Tibial nerve (tissue), 4 donors: ENCODE measurements around the gene XPO4. TPM values are rescaled to one million over a fixed set of nuclear protein-coding genes. Genes with fewer than 3 reads are reported as not detected.

Experiments used
- DNase-seq, 2 donors: peaks; one replicate each; pipeline ENCODE4 v3.0.0-alpha.2; 2019; ENCODE audit warnings: low spot score in 2 of 2
- H3K27ac ChIP-seq, 4 donors: fragments of 200-600 bp; sonication (generic) in 3 of 4; one replicate each; pipeline ENCODE4 v1.5.1; 2017 to 2019; ENCODE audit warnings: mild to moderate bottlenecking in 1 of 4
- H3K27me3 ChIP-seq, 2 donors: fragments of 200-600 bp; sonication (generic) in 1 of 2; one replicate each; pipeline versions ENCODE4 v1.5.1 to v1.6.0; 2017 to 2019
- H3K36me3 ChIP-seq, 3 donors: fragments of 200-600 bp; sonication (generic); one replicate each; pipeline ENCODE4 v1.5.1; 2018 to 2019
- H3K4me1 ChIP-seq, 4 donors: fragments of 200-600 bp; sonication (generic) in 3 of 4; one replicate each; pipeline ENCODE4 v1.5.1; 2017 to 2019
- H3K4me3 ChIP-seq, 4 donors: fragments of 200-600 bp; sonication (generic) in 3 of 4; one replicate each; pipeline ENCODE4 v1.5.1; 2017 to 2019; ENCODE audit warnings: mild to moderate bottlenecking in 1 of 4, moderate library complexity in 1 of 4
- H3K9me3 ChIP-seq, 4 donors: fragments of 200-600 bp; sonication (generic) in 3 of 4; one replicate each; pipeline ENCODE4 v1.5.1; 2017 to 2019
- EP300 ChIP-seq, 2 donors: sonication (generic); formaldehyde crosslinking; IDR thresholded peaks; one replicate each; pipeline ENCODE4 v1.6.1; 2017; ENCODE audit warnings: antibody characterized with exemption in 2 of 2, mild to moderate bottlenecking in 1 of 2
- POLR2A ChIP-seq, 2 donors: fragments of 450-650 bp; IDR thresholded peaks; one replicate each; pipeline ENCODE4 v1.6.1; 2017; ENCODE audit warnings: antibody characterized with exemption in 2 of 2, mild to moderate bottlenecking in 2 of 2, moderate library complexity in 2 of 2
- WGBS, 2 donors: methylation state at CpG; one replicate each; pipeline ENCODE4 v1.1.5; 2018; 5-methylcytosine and 5-hydroxymethylcytosine counted together
- total RNA-seq, 4 donors: library from RNA; depleted of rRNA; stranded (reverse); fragments of >200 nt; gene quantifications; one replicate each; pipeline ENCODE4 v1.1.0, GENCODE V29; 2016
- TF ChIP-seq, protein P1 (sequence below), 5 experiments: fragments of 200-600 bp in 3 of 5; fragments of 450-650 bp in 2 of 5; sonication (generic) in 3 of 5; IDR thresholded peaks; one replicate each; pipeline ENCODE4 v1.5.1; 2016 to 2019; ENCODE audit warnings: antibody characterized with exemption in 5 of 5, mild to moderate bottlenecking in 3 of 5, moderate library complexity in 2 of 5

The XPO4 gene
- total RNA-seq, 4 donors from 2014 or later, result 15.3 to 28.8 (median 19.4) TPM

DNA sequence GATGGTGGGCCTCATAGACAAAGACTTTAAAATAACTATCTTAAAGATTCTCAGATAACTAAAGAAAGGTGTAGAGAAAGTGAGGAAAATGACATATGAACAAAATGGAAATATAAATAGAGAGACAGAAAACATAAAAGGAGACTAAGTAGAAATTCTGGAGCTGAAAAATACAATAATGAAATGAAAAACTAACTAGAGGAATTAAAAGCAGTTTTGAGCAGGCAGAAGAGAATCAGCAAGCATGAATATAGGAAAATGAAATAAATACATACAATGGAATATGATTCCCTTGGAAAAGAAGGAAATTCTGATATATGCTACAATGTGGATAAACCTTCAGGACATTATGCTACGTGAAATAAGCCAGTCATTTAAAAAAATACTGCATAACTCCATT, 132.7 kb downstream of the XPO4 start:
- Histone ChIP-seq H3K27ac (no peak overlapping the region), H3K4me1 (peaks cover 0 to 21% (median 4%) of the 10 kb centered on the region in 4 donors), H3K36me3 (peaks cover 0 to 40% (median 0%) of the 10 kb centered on the region in 3 donors), H3K9me3 (peaks cover 0 to 40% (median 6%) of the 10 kb centered on the region in 4 donors), H3K27me3 (no peaks in the 10 kb centered on the region), H3K4me3 (no peak overlapping the region)
- 100% methylated on average over 1 of the region's 1 CpG for WGBS, 2 donors
- no peak for TF ChIP-seq EP300 (IDR thresholded peaks at IDR 0.05)
- no peak for TF ChIP-seq POLR2A (IDR thresholded peaks at IDR 0.05)
- TF ChIP-seq, protein P1, sequence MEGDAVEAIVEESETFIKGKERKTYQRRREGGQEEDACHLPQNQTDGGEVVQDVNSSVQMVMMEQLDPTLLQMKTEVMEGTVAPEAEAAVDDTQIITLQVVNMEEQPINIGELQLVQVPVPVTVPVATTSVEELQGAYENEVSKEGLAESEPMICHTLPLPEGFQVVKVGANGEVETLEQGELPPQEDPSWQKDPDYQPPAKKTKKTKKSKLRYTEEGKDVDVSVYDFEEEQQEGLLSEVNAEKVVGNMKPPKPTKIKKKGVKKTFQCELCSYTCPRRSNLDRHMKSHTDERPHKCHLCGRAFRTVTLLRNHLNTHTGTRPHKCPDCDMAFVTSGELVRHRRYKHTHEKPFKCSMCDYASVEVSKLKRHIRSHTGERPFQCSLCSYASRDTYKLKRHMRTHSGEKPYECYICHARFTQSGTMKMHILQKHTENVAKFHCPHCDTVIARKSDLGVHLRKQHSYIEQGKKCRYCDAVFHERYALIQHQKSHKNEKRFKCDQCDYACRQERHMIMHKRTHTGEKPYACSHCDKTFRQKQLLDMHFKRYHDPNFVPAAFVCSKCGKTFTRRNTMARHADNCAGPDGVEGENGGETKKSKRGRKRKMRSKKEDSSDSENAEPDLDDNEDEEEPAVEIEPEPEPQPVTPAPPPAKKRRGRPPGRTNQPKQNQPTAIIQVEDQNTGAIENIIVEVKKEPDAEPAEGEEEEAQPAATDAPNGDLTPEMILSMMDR (IDR thresholded peaks at IDR 0.05), result no peak
- DNase-seq, result no peak

GRCh38 chr13:20769091-20769490, 133.5 kb downstream of the XPO4 start:
- WGBS, 2 donors, result 53 to 89% methylated on average over 2 of the region's 2 CpGs
- Histone ChIP-seq H3K9me3 (peaks cover 0 to 40% (median 6%) of the 10 kb centered on the region in 4 donors), H3K27ac (no peak overlapping the region), H3K4me3 (no peak overlapping the region), H3K27me3 (no peaks in the 10 kb centered on the region), H3K4me1 (peaks cover 0 to 18% (median 4%) of the 10 kb centered on the region in 4 donors), H3K36me3 (peaks cover 0 to 40% (median 0%) of the 10 kb centered on the region in 3 donors)
- TF ChIP-seq POLR2A (IDR thresholded peaks at IDR 0.05) (no peak), EP300 (IDR thresholded peaks at IDR 0.05) (no peak)
- TF ChIP-seq, protein P1 (IDR thresholded peaks at IDR 0.05), result no peak
- DNase-seq, result no peak

DNA sequence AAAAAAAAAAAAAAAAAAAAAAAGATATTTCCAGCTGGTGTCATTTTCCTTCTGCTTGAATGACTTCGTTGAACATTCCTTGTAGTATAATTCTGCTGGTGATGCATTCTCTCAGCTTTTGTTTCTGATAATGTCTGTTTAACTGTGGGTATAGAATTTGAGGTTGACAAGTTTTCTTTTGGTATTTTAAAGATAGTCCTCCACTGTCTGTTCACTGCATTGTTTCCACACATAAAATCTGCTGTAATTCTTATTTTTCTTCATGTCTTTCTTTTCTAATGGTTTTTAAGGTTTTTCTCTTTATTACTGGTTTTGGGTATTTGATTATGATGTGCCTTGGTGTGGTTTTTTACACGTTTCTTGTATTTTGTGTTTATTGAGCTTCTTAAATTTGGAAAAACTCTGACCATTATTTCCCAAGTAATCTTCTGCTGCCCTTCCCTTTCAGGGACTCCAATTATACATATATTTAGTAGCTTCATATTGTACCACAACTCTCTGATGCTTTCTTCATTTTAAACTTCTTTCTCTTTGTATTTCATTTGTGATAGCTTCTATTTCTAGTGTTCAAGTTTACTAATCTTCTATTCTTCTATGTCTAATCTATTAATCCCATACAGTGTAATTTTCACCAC, 135.1 kb downstream of the XPO4 start:
- H3K36me3 ChIP-seq, result peaks cover 0 to 40% (median 0%) of the 10 kb centered on the region in 3 donors
- H3K27me3 ChIP-seq, result no peaks in the 10 kb centered on the region
- TF ChIP-seq, protein P1 (IDR thresholded peaks at IDR 0.05), result no peak
- TF ChIP-seq POLR2A (IDR thresholded peaks at IDR 0.05), result no peak
- no peak for TF ChIP-seq EP300 (IDR thresholded peaks at IDR 0.05)
- H3K9me3 ChIP-seq, result peaks cover 0 to 40% (median 6%) of the 10 kb centered on the region in 4 donors
- H3K4me3 ChIP-seq, result no peak overlapping the region
- no peak overlapping the region for H3K27ac ChIP-seq
- no peak for DNase-seq
- peaks cover 0 to 10% (median 2%) of the 10 kb centered on the region in 4 donors for H3K4me1 ChIP-seq
- WGBS, 2 donors, result 94 to 95% methylated on average over 2 of the region's 2 CpGs

- WGBS, 2 donors, result 85 to 87% methylated on average over 3 of the region's 3 CpGs
- peaks cover 0 to 6% (median 0%) of the 10 kb centered on the region in 4 donors for H3K9me3 ChIP-seq
- TF ChIP-seq EP300 (IDR thresholded peaks at IDR 0.05), result no peak
These were observed 141.7 kb downstream of the XPO4 start for GRCh38 chr13:20760872-20761271.

DNA sequence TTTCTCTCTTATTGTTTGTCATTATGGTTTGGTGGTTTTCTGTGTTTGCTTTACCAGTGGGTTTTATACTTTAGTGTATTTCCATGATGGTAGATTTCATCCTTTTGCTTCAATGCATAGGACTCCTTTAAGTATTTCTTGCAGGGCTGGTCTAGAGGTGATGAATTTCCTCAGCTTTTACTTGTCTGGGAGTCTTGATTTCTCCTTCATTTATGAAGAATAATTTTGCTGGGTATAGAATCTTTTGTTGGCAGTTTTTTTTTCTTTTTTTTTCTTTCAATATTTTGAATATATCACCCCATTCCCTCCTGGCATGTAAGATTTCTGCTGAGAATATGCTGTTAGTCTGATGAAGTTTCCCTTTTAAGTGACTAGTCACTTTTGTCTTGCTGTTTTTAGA, 148.5 kb downstream of the XPO4 start:
- TF ChIP-seq, protein P1 (IDR thresholded peaks at IDR 0.05), result no peak
- no peak for TF ChIP-seq EP300 (IDR thresholded peaks at IDR 0.05)
- TF ChIP-seq POLR2A (IDR thresholded peaks at IDR 0.05), result no peak
- no peak for DNase-seq
- H3K27ac ChIP-seq, result no peak overlapping the region
- H3K27me3 ChIP-seq, result no peaks in the 10 kb centered on the region
- H3K9me3 ChIP-seq, result peaks cover 0 to 35% (median 15%) of the 10 kb centered on the region in 4 donors
- H3K36me3 ChIP-seq, result peaks cover 0 to 48% (median 0%) of the 10 kb centered on the region in 3 donors
- H3K4me1 ChIP-seq, result no peaks in the 10 kb centered on the region
- no peak overlapping the region for H3K4me3 ChIP-seq

More at GRCh38 chr13:20760872-20761271, 141.7 kb downstream of the XPO4 start:
- H3K4me3 ChIP-seq, result no peak overlapping the region
- DNase-seq, result no peak
- no peak overlapping the region for H3K27ac ChIP-seq
- no peaks in the 10 kb centered on the region for H3K27me3 ChIP-seq
- no peaks in the 10 kb centered on the region for H3K4me1 ChIP-seq
- H3K36me3 ChIP-seq, result peaks cover 0 to 18% (median 0%) of the 10 kb centered on the region in 3 donors
